Trophoblast cell (in vitro differentiated cells and primary cell): Measurements from ENCODE around the gene JSRP1.

Experiments
- DNase-seq, 2 donors: peaks; one replicate each; pipeline ENCODE4 v3.0.0-alpha.2; 2016
- H2AFZ ChIP-seq: 2 replicates; pipeline ENCODE4 v1.6.1; 2013; ENCODE audit warnings: low read length, moderate library complexity, mild to moderate bottlenecking; ENCODE audit not compliant: insufficient read depth, poor library complexity
- H2AK5ac ChIP-seq: 2 replicates; pipeline ENCODE4 v1.6.1; 2013; ENCODE audit warnings: mild to moderate bottlenecking, low read length
- H2BK120ac ChIP-seq: 2 replicates; pipeline ENCODE4 v1.6.1; 2013; ENCODE audit warnings: low read length, mild to moderate bottlenecking, moderate library complexity; ENCODE audit not compliant: insufficient read depth, poor library complexity
- H2BK12ac ChIP-seq: 2 replicates; pipeline ENCODE4 v1.6.1; 2013; ENCODE audit warnings: mild to moderate bottlenecking, low read length, moderate library complexity
- H2BK5ac ChIP-seq: 2 replicates; pipeline ENCODE4 v1.6.1; 2013; ENCODE audit warnings: low read length, low read depth, moderate library complexity, mild to moderate bottlenecking; ENCODE audit not compliant: poor library complexity
- H3K14ac ChIP-seq: 2 replicates; pipeline ENCODE4 v1.6.1; 2013; ENCODE audit warnings: mild to moderate bottlenecking, low read length
- H3K18ac ChIP-seq: 2 replicates; pipeline ENCODE4 v1.6.1; 2013; ENCODE audit warnings: mild to moderate bottlenecking, low read length
- H3K23ac ChIP-seq: 2 replicates; pipeline ENCODE4 v1.6.1; 2013; ENCODE audit warnings: low read length
- H3K27ac ChIP-seq: 2 replicates; pipeline ENCODE4 v1.5.1; 2013; ENCODE audit warnings: low read depth, mild to moderate bottlenecking, inconsistent platforms, low read length, moderate library complexity
- H3K27me3 ChIP-seq: 2 replicates; pipeline ENCODE4 v1.6.1; 2013; ENCODE audit warnings: inconsistent platforms, mild to moderate bottlenecking, low read length, moderate library complexity; ENCODE audit not compliant: insufficient read depth
- H3K36me3 ChIP-seq, 2 experiments: 1 replicate in 1 of 2; 2 replicates in 1 of 2; pipeline ENCODE4 v1.6.1; 2013; ENCODE audit warnings: low read length in 2 of 2, mild to moderate bottlenecking in 2 of 2, moderate library complexity in 1 of 2; ENCODE audit not compliant: insufficient read depth in 2 of 2, control insufficient read depth in 1 of 2
- H3K4ac ChIP-seq: 2 replicates; pipeline ENCODE4 v1.6.1; 2013; ENCODE audit warnings: low read depth, mild to moderate bottlenecking, low read length, moderate library complexity
- H3K4me1 ChIP-seq, 2 experiments: 1 replicate in 1 of 2; 2 replicates in 1 of 2; pipeline ENCODE4 v1.6.1; 2013; ENCODE audit warnings: low read length in 2 of 2, mild to moderate bottlenecking in 2 of 2, moderate library complexity in 1 of 2; ENCODE audit not compliant: insufficient read depth in 2 of 2, control insufficient read depth in 1 of 2
- H3K4me2 ChIP-seq: 2 replicates; pipeline ENCODE4 v1.6.1; 2013; ENCODE audit warnings: inconsistent platforms, mild to moderate bottlenecking, low read length, moderate library complexity
- H3K4me3 ChIP-seq: 2 replicates; pipeline ENCODE4 v1.5.1; 2013; ENCODE audit warnings: mild to moderate bottlenecking, low read depth, low read length, inconsistent platforms
- H3K79me1 ChIP-seq: one replicate; pipeline ENCODE4 v1.6.1; 2013; ENCODE audit warnings: low read length
- H3K79me2 ChIP-seq: 2 replicates; pipeline ENCODE4 v1.6.1; 2013; ENCODE audit warnings: low read length, mild to moderate bottlenecking; ENCODE audit not compliant: control insufficient read depth, insufficient read depth, poor library complexity
- H3K9ac ChIP-seq: 2 replicates; pipeline ENCODE4 v1.6.1; 2013; ENCODE audit warnings: mild to moderate bottlenecking, low read length
- H3K9me3 ChIP-seq: 2 replicates; pipeline ENCODE4 v1.6.1; 2013; ENCODE audit warnings: low read depth, mild to moderate bottlenecking, control low read depth, inconsistent platforms, low read length; ENCODE audit not compliant: insufficient read depth
- H4K12ac ChIP-seq: 2 replicates; pipeline ENCODE4 v1.6.1; 2013; ENCODE audit warnings: low read depth, mild to moderate bottlenecking, low read length, moderate library complexity
- H4K8ac ChIP-seq: 2 replicates; pipeline ENCODE4 v1.6.1; 2013; ENCODE audit warnings: low read depth, mild to moderate bottlenecking, low read length, moderate library complexity
- H4K91ac ChIP-seq: one replicate; pipeline ENCODE4 v1.6.1; 2013; ENCODE audit warnings: low read depth, mild to moderate bottlenecking, low read length, moderate library complexity
- WGBS: extraction: QIAGEN DNeasy Blood & Tissue Kit; methylation state at CpG from one replicate; pipeline ENCODE4 v1.1.7; 2013; ENCODE audit warnings: missing lambda C conversion rate; ENCODE audit not compliant: insufficient read length, insufficient coverage; ENCODE audit errors: extremely low coverage; 5-methylcytosine and 5-hydroxymethylcytosine counted together

Gene JSRP1

DNA sequence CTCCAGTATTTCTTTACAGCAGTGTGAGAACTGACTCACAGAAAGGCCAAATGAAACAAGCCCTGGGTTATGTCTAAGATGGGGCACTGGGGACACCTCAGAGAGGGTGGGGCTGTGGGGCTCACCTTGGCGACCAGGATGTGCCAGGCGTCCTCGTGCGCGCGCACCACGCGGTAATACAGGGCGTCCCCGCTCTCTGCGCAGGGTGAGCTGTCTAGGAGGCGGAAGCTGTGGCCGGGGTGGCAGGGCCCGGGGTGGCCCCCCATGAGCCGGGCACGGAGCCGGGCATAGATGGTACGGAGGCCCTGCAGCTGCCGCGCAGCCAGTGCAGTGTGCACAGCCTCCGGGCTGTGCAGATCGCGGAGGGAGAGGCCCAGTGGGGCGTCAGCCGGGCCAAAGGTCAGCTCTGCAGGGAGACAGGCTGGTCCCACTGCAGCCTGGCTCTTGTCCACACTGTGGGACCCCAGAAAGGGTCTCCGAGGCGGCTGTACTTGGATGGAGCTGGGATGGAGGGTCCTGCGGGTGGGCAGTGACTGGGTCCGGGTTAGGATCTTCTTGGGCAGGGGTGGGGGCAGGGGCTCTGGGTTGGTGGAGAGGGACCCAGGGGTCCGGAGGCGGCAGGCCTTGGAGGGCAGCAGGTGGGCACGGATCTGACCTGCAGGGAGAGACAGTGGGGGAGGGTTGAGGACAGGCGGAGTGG lies 22.4 kb upstream of the JSRP1 start:
- peaks cover 10 to 14% of the 10 kb centered on the region in 2 experiments for H3K4me1 ChIP-seq
- no peak for DNase-seq
- H3K4me2 ChIP-seq = no peak overlapping the region
- H2AFZ ChIP-seq = no peak overlapping the region
- H3K23ac ChIP-seq = no peak overlapping the region
- H3K36me3 ChIP-seq = peaks cover 9 to 18% of the 10 kb centered on the region in 2 experiments
- no peak overlapping the region for H2BK5ac ChIP-seq
- H3K4me3 ChIP-seq = no peak overlapping the region
- no peak overlapping the region for H4K91ac ChIP-seq
- no peak overlapping the region for H3K9ac ChIP-seq
- no peak overlapping the region for H3K27ac ChIP-seq
- H2BK120ac ChIP-seq = no peak overlapping the region
- H3K79me2 ChIP-seq = no peaks in the 10 kb centered on the region
- H3K9me3 ChIP-seq = no peaks in the 10 kb centered on the region
- no peak overlapping the region for H4K12ac ChIP-seq
- no peak overlapping the region for H3K18ac ChIP-seq
- H3K27me3 ChIP-seq = no peaks in the 10 kb centered on the region
- H3K14ac ChIP-seq = no peak overlapping the region
- no CpG with 5 or more reads among the region's 33 CpGs for WGBS
- no peak overlapping the region for H2BK12ac ChIP-seq
- H3K4ac ChIP-seq = no peak overlapping the region
- no peak overlapping the region for H4K8ac ChIP-seq
- peaks cover 3% of the 10 kb centered on the region for H3K79me1 ChIP-seq
- no peak overlapping the region for H2AK5ac ChIP-seq

DNA sequence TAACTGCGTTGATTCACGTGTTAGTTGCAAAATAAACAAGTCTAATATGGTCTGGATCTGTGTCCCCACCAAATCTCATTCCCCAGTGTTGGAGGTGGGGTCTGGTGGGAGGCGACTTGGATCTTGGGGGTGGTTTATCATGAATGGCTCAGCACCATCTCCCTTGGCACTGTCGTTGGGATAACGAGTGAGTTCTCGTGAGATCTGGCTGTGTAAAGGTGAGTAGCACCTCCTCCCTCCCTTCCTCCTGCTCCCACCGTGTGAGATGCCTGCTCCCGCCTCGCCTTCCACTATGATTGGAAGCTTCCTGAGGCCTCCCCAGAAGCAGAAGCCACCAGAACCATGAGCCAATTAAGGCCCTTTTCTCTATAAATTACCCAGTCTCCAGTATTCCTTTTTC lies 20.9 kb upstream of the JSRP1 start:
- no peak overlapping the region for H3K9ac ChIP-seq
- no peak overlapping the region for H4K91ac ChIP-seq
- no peak overlapping the region for H3K4me2 ChIP-seq
- H2BK5ac ChIP-seq = no peak overlapping the region
- no peak for DNase-seq
- H4K12ac ChIP-seq = no peak overlapping the region
- no peak overlapping the region for H3K4ac ChIP-seq
- no peak overlapping the region for H3K18ac ChIP-seq
- no peak overlapping the region for H3K4me3 ChIP-seq
- no peak overlapping the region for H2AK5ac ChIP-seq
- no peak overlapping the region for H3K27ac ChIP-seq
- H3K14ac ChIP-seq = no peak overlapping the region
- H4K8ac ChIP-seq = no peak overlapping the region
- no peak overlapping the region for H3K23ac ChIP-seq
- peaks cover 3% of the 10 kb centered on the region for H3K79me2 ChIP-seq
- H2AFZ ChIP-seq = no peak overlapping the region
- no peak overlapping the region for H2BK12ac ChIP-seq
- H2BK120ac ChIP-seq = no peak overlapping the region
- H3K9me3 ChIP-seq = no peaks in the 10 kb centered on the region
- peaks cover 23 to 31% of the 10 kb centered on the region in 2 experiments for H3K36me3 ChIP-seq
- no CpG with 5 or more reads among the region's 9 CpGs for WGBS
- H3K4me1 ChIP-seq = peaks cover 13 to 14% of the 10 kb centered on the region in 2 experiments
- H3K79me1 ChIP-seq = peaks cover 5% of the 10 kb centered on the region
- H3K27me3 ChIP-seq = no peaks in the 10 kb centered on the region

DNA sequence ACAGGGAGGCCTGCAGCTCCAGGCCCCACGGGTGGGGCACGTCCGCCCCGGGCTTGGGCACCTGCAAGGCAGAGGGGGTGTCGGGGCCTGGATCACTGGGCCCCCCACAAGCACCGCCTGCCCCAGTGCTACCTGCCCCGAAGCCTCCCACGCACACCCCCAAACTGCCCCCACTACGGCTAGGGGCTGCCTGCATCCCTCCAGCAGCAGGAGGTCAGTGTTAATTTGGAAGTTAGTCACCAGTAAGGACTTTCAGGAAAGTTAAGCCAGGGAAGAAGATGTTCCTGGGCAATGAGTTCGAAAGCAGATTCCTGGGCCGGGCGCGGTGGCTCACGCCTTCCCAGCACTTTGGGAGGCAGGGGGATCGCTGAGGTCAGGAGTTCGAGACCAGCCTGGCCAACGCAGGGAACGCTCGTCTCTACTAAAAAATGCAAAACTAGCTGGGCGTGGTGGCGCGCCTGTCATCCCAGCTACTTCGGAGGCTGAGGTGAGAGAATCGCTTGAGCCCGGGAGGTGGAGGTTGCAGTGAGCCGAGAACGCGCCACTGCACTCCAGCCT lies 20.3 kb upstream of the JSRP1 start:
- H3K4ac ChIP-seq = no peak overlapping the region
- peaks cover 7% of the 10 kb centered on the region for H3K79me2 ChIP-seq
- WGBS = no CpG with 5 or more reads among the region's 28 CpGs
- peaks cover 12% of the 10 kb centered on the region in 2 experiments for H3K4me1 ChIP-seq
- H4K91ac ChIP-seq = no peak overlapping the region
- no peaks in the 10 kb centered on the region for H3K27me3 ChIP-seq
- H3K79me1 ChIP-seq = peaks cover 2% of the 10 kb centered on the region
- H4K8ac ChIP-seq = no peak overlapping the region
- no peak overlapping the region for H3K18ac ChIP-seq
- no peak overlapping the region for H2BK5ac ChIP-seq
- no peak overlapping the region for H2BK12ac ChIP-seq
- H2BK120ac ChIP-seq = no peak overlapping the region
- H3K9me3 ChIP-seq = no peaks in the 10 kb centered on the region
- DNase-seq = peak in 1 of 2 donors; percentile 52
- no peak overlapping the region for H3K9ac ChIP-seq
- no peak overlapping the region for H3K27ac ChIP-seq
- H2AFZ ChIP-seq = no peak overlapping the region
- no peak overlapping the region for H3K23ac ChIP-seq
- H3K4me2 ChIP-seq = no peak overlapping the region
- H4K12ac ChIP-seq = no peak overlapping the region
- peaks cover 28 to 36% of the 10 kb centered on the region in 2 experiments for H3K36me3 ChIP-seq
- no peak overlapping the region for H2AK5ac ChIP-seq
- H3K14ac ChIP-seq = no peak overlapping the region
- H3K4me3 ChIP-seq = no peak overlapping the region

DNA sequence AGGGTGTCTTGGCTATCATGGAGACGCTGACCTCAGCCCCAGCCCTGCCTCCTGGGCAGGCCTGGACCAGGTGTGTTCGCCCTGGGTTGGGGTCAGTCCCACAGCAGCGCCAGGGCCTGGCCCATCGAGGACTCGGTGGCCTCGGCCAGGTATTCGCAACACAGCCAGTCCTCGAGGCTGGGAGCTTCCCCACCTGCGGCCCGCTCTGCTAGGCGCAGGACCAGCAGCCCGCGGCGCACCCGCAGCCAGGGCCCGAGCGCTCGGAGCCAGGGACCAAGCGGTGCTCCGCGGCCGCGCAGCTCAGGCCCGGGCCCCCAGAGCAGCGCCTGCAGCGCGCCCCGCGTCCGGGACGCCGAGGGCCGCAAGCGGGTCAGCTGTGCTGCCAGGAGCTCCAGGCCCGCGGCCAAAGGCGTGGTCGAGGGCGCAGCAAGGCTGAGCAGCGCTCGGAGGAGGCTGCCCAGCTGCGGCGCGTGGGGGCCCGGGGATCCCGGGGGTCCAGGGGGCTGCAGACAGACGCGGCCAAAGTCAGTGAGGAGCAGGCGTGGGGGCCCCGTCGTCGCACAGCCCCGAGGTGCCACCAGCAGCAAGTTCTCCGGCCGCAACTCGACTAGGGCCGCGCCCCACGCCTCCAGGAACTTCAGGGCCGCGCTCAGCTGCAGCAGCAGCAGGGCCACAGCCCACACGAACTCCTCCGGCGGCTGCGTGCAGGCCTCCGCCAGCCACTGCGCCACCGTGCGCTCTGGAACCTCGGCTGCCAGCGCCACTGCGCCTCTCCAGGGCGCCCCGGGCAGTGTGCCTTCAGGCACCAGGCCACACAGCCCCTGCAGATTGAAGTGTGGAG lies 19.6 kb upstream of the JSRP1 start:
- no peak overlapping the region for H3K4ac ChIP-seq
- no CpG with 5 or more reads among the region's 74 CpGs for WGBS
- peak; percentile 68 to 76 for DNase-seq

More for the DNA sequence above, 19.6 kb upstream of the JSRP1 start:
- Histone ChIP-seq H4K91ac (no peak overlapping the region), H3K79me1 (peaks cover 5% of the 10 kb centered on the region), H2BK12ac (no peak overlapping the region), H3K27ac (peak overlapping the region; percentile 2), H3K36me3 (peaks cover 32 to 39% of the 10 kb centered on the region in 2 experiments), H3K4me2 (no peak overlapping the region), H2BK5ac (no peak overlapping the region), H3K4me3 (no peak overlapping the region), H3K9ac (no peak overlapping the region), H2AFZ (no peak overlapping the region), H4K8ac (no peak overlapping the region), H2AK5ac (no peak overlapping the region), H3K23ac (no peak overlapping the region), H3K18ac (no peak overlapping the region), H3K14ac (no peak overlapping the region), H3K79me2 (peaks cover 14% of the 10 kb centered on the region), H3K9me3 (no peaks in the 10 kb centered on the region), H3K27me3 (no peaks in the 10 kb centered on the region), H3K4me1 (peaks cover 12 to 14% of the 10 kb centered on the region in 2 experiments), H4K12ac (no peak overlapping the region), H2BK120ac (no peak overlapping the region)
